HFFc6 (cell line): Measurements from ENCODE around the gene CHMP3. TPM values are rescaled to one million over a fixed set of nuclear protein-coding genes. Genes with fewer than 3 reads are reported as not detected.
"Not testable (repeated sequence)": the region's sequence is repeated elsewhere in the genome, so short reads cannot be mapped to it uniquely, and the experiment has no call there.

ENCODE experiments used
- DNase-seq: peaks from one replicate; pipeline ENCODE4 v3.0.0-alpha.2; 2018
- H3K27ac Mint-ChIP-seq: 2 replicates; pipeline ENCODE4 v1.8.0; 2020; ENCODE audit warnings: mild to moderate bottlenecking, mixed read lengths
- H3K27me3 Mint-ChIP-seq: 2 replicates; pipeline ENCODE4 v1.8.0; 2021; ENCODE audit warnings: mild to moderate bottlenecking, moderate library complexity, mixed read lengths; ENCODE audit not compliant: insufficient read depth
- H3K36me3 Mint-ChIP-seq: 2 replicates; pipeline ENCODE4 v1.8.0; 2021; ENCODE audit warnings: low read depth, mixed read lengths
- H3K4me1 Mint-ChIP-seq: 2 replicates; pipeline ENCODE4 v1.8.0; 2020; ENCODE audit warnings: low read depth, mixed read lengths
- H3K4me3 Mint-ChIP-seq: 2 replicates; pipeline ENCODE4 v1.8.0; 2020; ENCODE audit warnings: mild to moderate bottlenecking, moderate library complexity, mixed read lengths
- H3K9me3 Mint-ChIP-seq: 2 replicates; pipeline ENCODE4 v1.8.0; 2020; ENCODE audit warnings: mild to moderate bottlenecking, mixed read lengths
- CTCF ChIP-seq: fragments of 200-600 bp; sonication (generic); IDR thresholded peaks from 2 replicates; pipeline ENCODE4 v1.5.0; 2021; ENCODE audit warnings: antibody characterized with exemption, mild to moderate bottlenecking
- total RNA-seq, 6 experiments: library from RNA; stranded (reverse); fragmentation: NEBNext Ultra II Directional; extraction: Animal tissue kit (Norgen Biotek cat#: 25700); gene quantifications; 2 replicates in 1 of 6; 3 replicates in 5 of 6; pipeline ENCODE4 v1.2.3, GENCODE V29; 2021

The CHMP3 gene
- total RNA-seq, 6 experiments from 2014 or later: 96.3 to 120 (median 113) TPM

DNA sequence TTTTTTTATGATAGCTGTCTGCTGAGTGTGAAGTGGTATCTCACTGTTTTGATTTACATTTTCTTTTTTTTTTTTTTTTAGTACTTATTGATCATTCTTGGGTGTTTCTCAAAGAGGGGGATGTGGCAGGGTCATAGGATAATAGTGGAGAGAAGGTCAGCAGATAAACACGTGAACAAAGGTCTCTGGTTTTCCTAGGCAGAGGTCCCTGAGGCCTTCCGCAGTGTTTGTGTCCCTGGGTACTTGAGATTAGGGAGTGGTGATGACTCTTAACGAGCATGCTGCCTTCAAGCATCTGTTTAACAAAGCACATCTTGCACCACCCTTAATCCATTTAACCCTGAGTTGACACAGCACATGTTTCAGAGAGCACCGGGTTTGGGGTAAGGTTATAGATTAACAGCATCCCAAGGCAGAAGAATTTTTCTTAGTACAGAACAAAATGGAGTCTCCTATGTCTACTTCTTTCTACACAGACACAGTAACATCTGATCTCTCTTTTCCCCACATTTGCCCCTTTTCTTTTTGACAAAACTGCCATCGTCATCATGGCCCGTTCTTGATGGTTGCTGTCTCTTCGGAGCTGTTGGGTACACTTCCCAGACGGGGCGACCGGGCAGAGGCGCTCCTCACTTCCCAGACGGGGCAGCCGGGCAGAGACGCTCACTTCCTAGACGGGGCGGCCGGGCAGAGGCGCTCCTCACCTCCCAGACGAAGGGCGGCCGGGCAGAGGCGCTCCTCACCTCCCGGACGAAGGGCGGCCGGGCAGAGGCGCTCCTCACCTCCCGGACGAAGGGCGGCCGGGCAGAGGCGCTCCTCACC, 18.8 kb downstream of the CHMP3 start:
- H3K27me3 Mint-ChIP-seq, H3K27ac Mint-ChIP-seq, DNase-seq, H3K4me3 Mint-ChIP-seq: not testable (repeated sequence)
- Mint-ChIP-seq H3K9me3 (peaks cover 28% of the 10 kb centered on the region), H3K4me1 (peaks cover 12% of the 10 kb centered on the region), H3K36me3 (peaks cover 27% of the 10 kb centered on the region)

- H3K4me1 Mint-ChIP-seq: peaks cover 12% of the 10 kb centered on the region
- H3K4me3 Mint-ChIP-seq: no peak overlapping the region
- DNase-seq: no peak
- TF ChIP-seq CTCF: no peak
- H3K27me3 Mint-ChIP-seq: peaks cover 2% of the 10 kb centered on the region; the same call in 1 of the 2 replicates
- H3K36me3 Mint-ChIP-seq: peaks cover 27% of the 10 kb centered on the region
- peaks cover 28% of the 10 kb centered on the region for H3K9me3 Mint-ChIP-seq
- no peak overlapping the region for H3K27ac Mint-ChIP-seq
These were observed 19.4 kb downstream of the CHMP3 start for GRCh38 chr2:86543793-86544192.

GRCh38 chr2:86543335-86543734, 19.9 kb downstream of the CHMP3 start:
- Mint-ChIP-seq H3K4me1 (peaks cover 12% of the 10 kb centered on the region), H3K27ac (no peak overlapping the region), H3K4me3 (no peak overlapping the region), H3K36me3 (peaks cover 25% of the 10 kb centered on the region), H3K9me3 (peaks cover 26% of the 10 kb centered on the region), H3K27me3 (peaks cover 2% of the 10 kb centered on the region; the same call in 1 of the 2 replicates)
- DNase-seq: no peak
- TF ChIP-seq CTCF: no peak

DNA sequence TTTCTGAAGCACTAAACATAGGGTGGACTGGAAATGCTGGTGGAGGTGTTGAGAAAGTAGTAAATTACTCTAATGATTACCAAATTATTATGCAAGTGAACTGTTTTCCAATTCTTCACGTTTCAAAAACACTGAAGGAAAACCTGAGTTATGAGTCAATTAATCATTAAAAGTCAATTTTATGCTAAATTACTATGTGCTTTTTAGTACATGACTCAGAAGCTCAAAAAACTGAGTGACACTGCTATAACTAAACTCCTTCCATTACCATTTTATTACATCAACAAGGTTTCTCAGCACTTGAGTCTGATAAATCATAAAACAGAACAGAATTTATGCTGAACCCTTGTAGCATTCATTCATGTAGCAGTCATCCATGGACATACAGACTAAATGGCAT, 20.4 kb downstream of the CHMP3 start:
- Mint-ChIP-seq H3K4me1 (peaks cover 12% of the 10 kb centered on the region), H3K27me3 (peaks cover 2% of the 10 kb centered on the region; the same call in 1 of the 2 replicates), H3K9me3 (peaks cover 20% of the 10 kb centered on the region), H3K4me3 (no peak overlapping the region), H3K27ac (no peak overlapping the region), H3K36me3 (peaks cover 25% of the 10 kb centered on the region)
- no peak for TF ChIP-seq CTCF
- DNase-seq: no peak

GRCh38 chr2:86541334-86541733, 21.9 kb downstream of the CHMP3 start:
- peaks cover 11% of the 10 kb centered on the region for H3K9me3 Mint-ChIP-seq
- no peak for DNase-seq
- peaks cover 2% of the 10 kb centered on the region; the same call in 1 of the 2 replicates for H3K27me3 Mint-ChIP-seq

More at GRCh38 chr2:86541334-86541733, 21.9 kb downstream of the CHMP3 start:
- no peak for TF ChIP-seq CTCF
- H3K27ac Mint-ChIP-seq: no peak overlapping the region
- peaks cover 12% of the 10 kb centered on the region for H3K4me1 Mint-ChIP-seq
- no peak overlapping the region for H3K4me3 Mint-ChIP-seq
- peaks cover 25% of the 10 kb centered on the region for H3K36me3 Mint-ChIP-seq
